Measurements from ENCODE around the gene MLH1.

DNA sequence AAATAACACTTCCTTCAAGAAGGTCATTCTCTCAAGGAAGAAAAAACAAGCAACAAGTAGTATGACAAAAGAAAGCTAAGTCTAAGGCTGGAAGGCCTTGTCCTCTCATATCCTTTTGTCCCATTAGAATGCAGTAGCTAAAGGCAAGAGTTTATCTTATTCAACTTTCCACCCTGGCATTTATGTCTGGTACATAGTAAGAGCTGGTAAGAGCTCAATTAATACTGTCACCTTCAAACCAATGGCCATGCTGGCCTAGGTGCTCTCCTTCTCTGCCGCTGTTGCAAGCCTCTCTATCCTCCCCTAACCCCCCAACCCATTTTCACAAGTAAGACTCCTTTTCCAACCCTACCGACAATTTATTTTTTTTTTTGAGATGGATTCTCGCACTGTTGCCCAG, 99.2 kb downstream of the MLH1 start:
- TF ChIP-seq POLR2A (IDR thresholded peaks at IDR 0.05), result no peak
- no peak for TF ChIP-seq CTCF (IDR thresholded peaks at IDR 0.05)

Data from heart left ventricle (tissue), 13 donors.